Measurements from ENCODE around the gene MYO19.

MYO19 gene

DNA sequence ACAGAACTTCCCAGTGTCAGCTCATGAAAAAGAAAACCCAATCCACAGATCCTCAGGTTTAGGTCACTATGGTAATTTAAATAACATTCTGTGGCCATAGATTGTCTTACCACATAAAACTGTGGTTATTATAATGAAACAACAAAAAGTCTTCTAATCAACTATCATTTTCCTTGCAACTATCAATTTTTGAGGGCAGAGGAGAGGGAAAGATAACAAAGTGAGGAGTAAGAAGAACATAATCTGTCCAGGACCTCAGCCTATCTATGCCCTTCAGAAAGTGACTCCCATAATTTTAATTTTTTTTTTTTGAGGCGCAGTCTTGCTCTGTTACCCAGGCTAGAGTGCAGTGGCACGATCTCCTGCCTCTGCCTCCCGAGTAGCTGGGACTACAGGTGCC, 6.0 kb upstream of the MYO19 start:
- Histone ChIP-seq H3K4me1 (0 out of 2 replicates have a peak, but pooled peaks cover 3% of the 10 kb centered on the region), H3K4me3 (ENCODE audit: low read depth, low read length) (no peak overlapping the region), H3K27me3 (no peaks in the 10 kb centered on the region), H3K36me3 (peaks cover 32% of the 10 kb centered on the region), H3K9me3 (no peaks in the 10 kb centered on the region)
- TF ChIP-seq, protein P1, sequence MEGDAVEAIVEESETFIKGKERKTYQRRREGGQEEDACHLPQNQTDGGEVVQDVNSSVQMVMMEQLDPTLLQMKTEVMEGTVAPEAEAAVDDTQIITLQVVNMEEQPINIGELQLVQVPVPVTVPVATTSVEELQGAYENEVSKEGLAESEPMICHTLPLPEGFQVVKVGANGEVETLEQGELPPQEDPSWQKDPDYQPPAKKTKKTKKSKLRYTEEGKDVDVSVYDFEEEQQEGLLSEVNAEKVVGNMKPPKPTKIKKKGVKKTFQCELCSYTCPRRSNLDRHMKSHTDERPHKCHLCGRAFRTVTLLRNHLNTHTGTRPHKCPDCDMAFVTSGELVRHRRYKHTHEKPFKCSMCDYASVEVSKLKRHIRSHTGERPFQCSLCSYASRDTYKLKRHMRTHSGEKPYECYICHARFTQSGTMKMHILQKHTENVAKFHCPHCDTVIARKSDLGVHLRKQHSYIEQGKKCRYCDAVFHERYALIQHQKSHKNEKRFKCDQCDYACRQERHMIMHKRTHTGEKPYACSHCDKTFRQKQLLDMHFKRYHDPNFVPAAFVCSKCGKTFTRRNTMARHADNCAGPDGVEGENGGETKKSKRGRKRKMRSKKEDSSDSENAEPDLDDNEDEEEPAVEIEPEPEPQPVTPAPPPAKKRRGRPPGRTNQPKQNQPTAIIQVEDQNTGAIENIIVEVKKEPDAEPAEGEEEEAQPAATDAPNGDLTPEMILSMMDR (IDR thresholded peaks at IDR 0.05; ENCODE audit: low read depth, low read length): no peak
- DNase-seq: no peak

DNA sequence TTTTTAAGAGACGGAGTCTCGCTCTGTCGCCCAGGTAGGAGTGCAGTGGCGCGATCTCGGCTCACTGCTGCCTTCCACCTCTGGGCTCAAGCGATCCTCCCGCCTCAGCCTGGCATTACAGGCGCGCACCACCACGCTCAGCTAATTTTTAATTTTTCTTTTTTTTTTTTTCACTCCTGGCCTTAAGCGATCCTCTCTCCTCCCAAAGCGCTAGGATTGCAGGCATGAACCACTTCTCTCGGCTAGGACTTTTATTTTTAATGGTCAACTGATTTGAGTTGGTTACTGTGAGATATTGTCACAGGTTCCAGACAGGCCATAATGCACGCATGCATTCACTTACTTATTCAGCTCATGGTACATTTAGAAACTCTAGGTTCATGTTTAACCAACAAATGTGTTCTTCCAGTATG, 1.0 kb upstream of the MYO19 start:
- Histone ChIP-seq H3K4me1 (0 out of 2 replicates have a peak, but pooled peaks cover 3% of the 10 kb centered on the region), H3K9me3 (no peaks in the 10 kb centered on the region), H3K4me3 (ENCODE audit: low read depth, low read length) (peak overlapping the region; percentile 89), H3K36me3 (peaks cover 60% of the 10 kb centered on the region), H3K27me3 (no peaks in the 10 kb centered on the region)
- DNase-seq: no peak
- TF ChIP-seq, protein P1 (IDR thresholded peaks at IDR 0.05; ENCODE audit: low read depth, low read length): no peak

DNA sequence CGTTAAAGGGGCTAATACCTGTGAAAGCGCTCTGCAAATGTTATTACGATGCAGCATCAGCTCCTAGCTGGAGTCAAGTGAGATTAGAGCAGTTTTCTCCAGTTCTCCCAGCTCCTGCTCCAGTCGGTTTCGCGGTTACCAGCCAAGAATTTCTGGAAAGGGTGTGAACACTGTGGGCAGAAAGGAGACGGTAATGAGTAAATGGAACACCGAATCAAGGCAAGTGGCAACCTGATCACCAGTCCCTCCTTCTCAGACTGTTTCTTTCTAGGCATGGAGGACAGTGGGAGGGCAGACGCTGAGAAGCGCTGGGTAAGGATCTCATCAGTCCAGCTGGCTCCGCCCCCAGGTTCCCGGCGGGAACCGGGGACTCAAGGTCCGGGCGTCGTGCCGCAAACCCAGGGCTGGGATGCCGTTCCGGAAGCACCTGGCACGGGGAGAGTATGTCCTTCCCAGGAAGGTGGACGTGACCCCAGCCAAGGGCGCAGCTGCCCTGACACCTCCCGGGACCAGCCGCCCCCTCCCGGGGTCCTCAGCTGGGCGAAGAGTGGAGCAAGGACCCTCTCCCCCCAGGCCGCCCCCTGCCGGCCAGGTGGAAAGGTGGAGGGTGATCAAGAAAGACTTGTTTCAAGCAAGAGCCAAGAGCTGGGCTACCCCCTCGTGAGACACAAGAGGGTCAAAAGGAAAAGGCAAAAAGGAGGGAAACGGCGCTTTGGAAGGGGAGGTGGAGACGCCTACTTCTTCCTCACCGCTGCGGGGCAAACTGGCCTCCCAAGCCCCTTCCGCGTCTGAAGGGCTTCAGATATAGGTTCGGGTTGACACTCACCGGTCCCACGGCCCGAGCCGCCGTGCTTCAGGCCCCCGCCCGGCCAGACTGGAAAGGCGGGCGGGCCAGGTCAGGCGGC, 481 bp downstream of the MYO19 start:
- H3K36me3 ChIP-seq: peaks cover 63% of the 10 kb centered on the region
- H3K27me3 ChIP-seq: no peaks in the 10 kb centered on the region
- peak overlapping the region; percentile 89 for H3K4me3 ChIP-seq (ENCODE audit: low read depth, low read length)
- DNase-seq: peak; percentile 75
- H3K4me1 ChIP-seq: 0 out of 2 replicates have a peak, but pooled peaks cover 3% of the 10 kb centered on the region
- no peaks in the 10 kb centered on the region for H3K9me3 ChIP-seq
- TF ChIP-seq, protein P1 (IDR thresholded peaks at IDR 0.05; ENCODE audit: low read depth, low read length): peak; percentile 71

DNA sequence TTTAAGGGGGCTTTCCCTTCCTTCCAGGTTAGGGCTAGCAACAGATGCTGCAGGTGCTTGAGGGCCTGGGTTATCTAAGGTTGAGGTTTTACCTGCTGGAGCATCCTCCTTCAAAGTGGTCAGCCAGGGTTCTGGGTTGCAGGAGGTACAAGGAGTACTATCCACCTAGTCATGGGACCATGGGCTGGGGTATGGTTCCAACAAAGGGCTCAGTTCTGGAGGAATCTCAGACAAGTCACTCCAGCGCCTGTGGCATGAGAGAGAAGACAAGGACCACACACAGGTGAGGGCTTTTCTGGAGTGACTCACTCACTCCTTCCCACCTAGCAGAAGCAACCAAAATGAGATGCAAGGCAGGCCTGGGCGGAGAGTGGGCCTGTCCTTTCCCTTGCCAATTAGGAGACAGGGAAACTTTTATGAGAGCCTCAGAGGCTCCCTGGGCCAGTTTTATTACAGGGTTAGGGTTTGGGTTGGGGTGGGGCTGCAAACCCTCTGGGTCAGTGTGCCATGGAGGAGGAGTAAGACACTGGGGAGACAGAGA, 2.2 kb downstream of the MYO19 start:
- DNase-seq: no peak
- Histone ChIP-seq H3K4me3 (ENCODE audit: low read depth, low read length) (no peak overlapping the region), H3K4me1 (peaks cover 3% of the 10 kb centered on the region; the same call in 1 of the 2 replicates), H3K9me3 (no peaks in the 10 kb centered on the region), H3K27me3 (no peaks in the 10 kb centered on the region), H3K36me3 (peaks cover 58% of the 10 kb centered on the region)
- TF ChIP-seq, protein P1 (IDR thresholded peaks at IDR 0.05; ENCODE audit: low read depth, low read length): no peak

DNA sequence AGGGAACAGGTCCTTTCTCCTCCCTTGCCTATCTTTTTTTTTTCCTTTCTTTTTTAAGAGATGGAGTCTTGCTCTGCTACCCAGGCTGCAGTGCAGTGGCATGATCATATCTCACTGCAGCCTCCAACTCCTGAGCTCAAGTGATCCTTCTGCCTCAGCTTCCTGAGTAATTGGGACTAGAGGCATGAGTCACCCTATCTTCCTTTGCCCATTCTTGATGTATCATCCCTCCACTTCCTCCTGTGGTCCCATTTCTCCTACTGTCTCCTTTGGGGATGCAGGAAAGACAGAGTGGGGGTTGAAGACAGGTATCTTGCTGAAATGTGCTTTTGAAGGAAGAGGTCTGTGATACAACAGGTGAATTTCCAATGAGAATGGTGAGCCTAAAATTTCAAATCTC, 5.5 kb downstream of the MYO19 start:
- H3K9me3 ChIP-seq: no peaks in the 10 kb centered on the region
- no peak overlapping the region for H3K4me3 ChIP-seq (ENCODE audit: low read depth, low read length)
- H3K27me3 ChIP-seq: no peaks in the 10 kb centered on the region
- H3K4me1 ChIP-seq: no peaks in the 10 kb centered on the region; the same call in 1 of the 2 replicates
- no peak for DNase-seq
- TF ChIP-seq, protein P1 (IDR thresholded peaks at IDR 0.05; ENCODE audit: low read depth, low read length): no peak
- peaks cover 76% of the 10 kb centered on the region for H3K36me3 ChIP-seq
